Renal cortical epithelial cell (primary cell): ENCODE results near the gene ETV6. TPM values are rescaled to one million over a fixed set of nuclear protein-coding genes. Genes with fewer than 3 reads are reported as not detected.
"Not testable (repeated sequence)": the region's sequence is repeated elsewhere in the genome, so short reads cannot be mapped to it uniquely, and the experiment has no call there.

ENCODE experiments used
- DNase-seq: peaks from one replicate; pipeline ENCODE4 v3.0.0-alpha.2; 2011; ENCODE audit warnings: low read depth
- total RNA-seq: library from RNA; depleted of rRNA; stranded (reverse); fragments of >200 nt; gene quantifications from 2 replicates; pipeline ENCODE4 v1.2.3, GENCODE V29; 2014

ETV6 gene
- total RNA-seq, 1 donor from 2014 or later = 16.3 TPM

GRCh38 chr12:11884116-11884515 is 234.6 kb downstream of the ETV6 start:
- no peak for DNase-seq

- DNase-seq = peak; percentile 84
Measured at GRCh38 chr12:11884706-11885105, 235.2 kb downstream of the ETV6 start.

- DNase-seq = peak; percentile 89
Measured at GRCh38 chr12:11885261-11886038, 236.0 kb downstream of the ETV6 start.

GRCh38 chr12:11886339-11886738 is 236.9 kb downstream of the ETV6 start:
- DNase-seq = no peak

GRCh38 chr12:11888029-11888428 is 238.6 kb downstream of the ETV6 start:
- DNase-seq = no peak

- no peak for DNase-seq
Measured at GRCh38 chr12:11891346-11891745, 241.9 kb downstream of the ETV6 start.

- no peak for DNase-seq
Measured at GRCh38 chr12:11891754-11892386, 242.4 kb downstream of the ETV6 start.

- DNase-seq = no peak
Measured at GRCh38 chr12:11893998-11894397, 244.5 kb downstream of the ETV6 start.

- no peak for DNase-seq
Measured at GRCh38 chr12:11894890-11895289, 245.4 kb downstream of the ETV6 start.

- no peak for DNase-seq
Measured at GRCh38 chr12:11895421-11896078, 246.1 kb downstream of the ETV6 start.

- DNase-seq = no peak
Measured at GRCh38 chr12:11896417-11896929, 247.0 kb downstream of the ETV6 start.

GRCh38 chr12:11897923-11898322 is 248.4 kb downstream of the ETV6 start:
- DNase-seq = no peak

GRCh38 chr12:11901701-11902524 is 252.4 kb downstream of the ETV6 start:
- DNase-seq = no peak

- no peak for DNase-seq
Measured at GRCh38 chr12:11902525-11902875, 253.0 kb downstream of the ETV6 start.

GRCh38 chr12:11904124-11904523 is 254.7 kb downstream of the ETV6 start:
- DNase-seq = no peak

- no peak for DNase-seq
Measured at GRCh38 chr12:11905534-11905933, 256.1 kb downstream of the ETV6 start.

GRCh38 chr12:11906286-11906935 is 256.9 kb downstream of the ETV6 start:
- no peak for DNase-seq

- no peak for DNase-seq
Measured at GRCh38 chr12:11907625-11908024, 258.2 kb downstream of the ETV6 start.

- DNase-seq = not testable (repeated sequence)
Measured at GRCh38 chr12:11909406-11909805, 259.9 kb downstream of the ETV6 start.

- DNase-seq = no peak
Measured at GRCh38 chr12:11916113-11916512, 266.6 kb downstream of the ETV6 start.

- DNase-seq = no peak
Measured at GRCh38 chr12:11916771-11917170, 267.3 kb downstream of the ETV6 start.
